OCI-LY7 (cell line): Measurements from ENCODE around the gene FSTL1. TPM values are rescaled to one million over a fixed set of nuclear protein-coding genes. Genes with fewer than 3 reads are reported as not detected.

ENCODE experiments used
- BruUV-seq: library from RNA; stranded (reverse); fragments of 400-500 nt; replicated peaks from 2 replicates; lab custom pipeline; 2021; lab: Mats Ljungman, UMichigan
- CTCF ChIA-PET: fragments of 300-600 bp; sonication (Branson Sonifier 250); formaldehyde crosslinking; loops from one replicate; lab custom pipeline; 2022; ENCODE audit warnings: antibody characterized with exemption; ENCODE audit not compliant: unreplicated experiment; lab: Charles Lee
- POLR2A ChIA-PET: fragments of 300-600 bp; sonication (Branson Sonifier 250); formaldehyde crosslinking; loops from one replicate; lab custom pipeline; 2022; ENCODE audit warnings: antibody characterized with exemption; lab: Charles Lee
- DNase-seq: peaks from one replicate; pipeline ENCODE4 v3.0.0-alpha.2; 2015; ENCODE audit warnings: low spot score
- H2AFZ ChIP-seq: fragments of 200-600 bp; sonication (generic), shearing (Covaris generic); 2 replicates; pipeline ENCODE4 v1.6.1; 2014; ENCODE audit warnings: mild to moderate bottlenecking, antibody characterized with exemption, low read length, moderate library complexity
- H3K27ac ChIP-seq: fragments of 200-600 bp; sonication (generic); 2 replicates; pipeline ENCODE4 v1.5.1; 2014; ENCODE audit warnings: mixed run types, low read depth, mild to moderate bottlenecking, moderate library complexity, low read length, inconsistent platforms; ENCODE audit not compliant: poor library complexity, severe bottlenecking
- H3K36me3 ChIP-seq: fragments of 200-600 bp; sonication (generic); 2 replicates; pipeline ENCODE4 v1.6.1; 2014; ENCODE audit warnings: mild to moderate bottlenecking, antibody characterized with exemption, low read length, moderate library complexity, mixed read lengths; ENCODE audit not compliant: insufficient read depth
- H3K4me1 ChIP-seq: fragments of 200-600 bp; sonication (generic); 2 replicates; pipeline ENCODE4 v1.5.1; 2014; ENCODE audit warnings: mild to moderate bottlenecking, low read length; ENCODE audit not compliant: insufficient read depth, poor library complexity, severe bottlenecking
- H3K4me2 ChIP-seq: fragments of 200-600 bp; sonication (generic); 2 replicates; pipeline ENCODE4 v1.6.1; 2014; ENCODE audit warnings: mild to moderate bottlenecking, low read length
- H3K4me3 ChIP-seq: fragments of 200-600 bp; sonication (generic); 2 replicates; pipeline ENCODE4 v1.5.1; 2014; ENCODE audit warnings: mild to moderate bottlenecking, low read depth, low read length; ENCODE audit not compliant: poor library complexity, severe bottlenecking
- H3K79me2 ChIP-seq: fragments of 200-600 bp; sonication (generic); 2 replicates; pipeline ENCODE4 v1.6.1; 2016; ENCODE audit warnings: low read depth, mild to moderate bottlenecking, low read length, moderate library complexity, mixed read lengths; ENCODE audit not compliant: insufficient read depth
- H3K9me2 ChIP-seq: fragments of 200-600 bp; sonication (generic); 2 replicates; pipeline ENCODE4 v1.6.1; 2016; ENCODE audit warnings: mild to moderate bottlenecking, low read length, mixed read lengths; ENCODE audit not compliant: insufficient read depth
- H3K9me3 ChIP-seq: fragments of 200-600 bp; sonication (generic); 2 replicates; pipeline ENCODE4 v1.6.1; 2014; ENCODE audit warnings: mild to moderate bottlenecking, mixed run types, low read length, mixed read lengths
- H4K20me1 ChIP-seq: fragments of 200-600 bp; sonication (generic); 2 replicates; pipeline ENCODE4 v1.6.1; 2014; ENCODE audit warnings: mild to moderate bottlenecking, antibody characterized with exemption, low read length, moderate library complexity, mixed read lengths; ENCODE audit not compliant: insufficient read depth
- CTCF ChIP-seq: fragments of 200-600 bp; sonication (generic); conservative IDR thresholded peaks from 2 replicates; pipeline ENCODE4 v1.5.1; 2014; ENCODE audit warnings: mild to moderate bottlenecking, antibody characterized with exemption, low read length, moderate library complexity, mixed read lengths
- EZH2phosphoT487 ChIP-seq: fragments of 200-600 bp; sonication (generic); IDR thresholded peaks from 2 replicates; pipeline ENCODE4 v1.6.1; 2018; ENCODE audit warnings: low read depth, borderline replicate concordance, mild to moderate bottlenecking, mixed run types, antibody characterized with exemption, low read length, moderate library complexity, mixed read lengths
- intact Hi-C: fragments of 100-400 bp; cut with micrococcal nuclease; formaldehyde crosslinking; loops from one replicate; pipeline ENCODE4 v1.10.0; 2022; ENCODE audit not compliant: unreplicated experiment
- total RNA-seq, 2 experiments: library from RNA; depleted of rRNA in 1 of 2; stranded (reverse); fragments of >200 nt in 1 of 2; shearing (Covaris generic) in 1 of 2; gene quantifications; 2 replicates each; pipeline ENCODE4 v1.2.3, GENCODE V29; 2014 to 2022

The FSTL1 gene
- total RNA-seq, 2 experiments from 2014 or later = 0.09 to 0.74 TPM

DNA sequence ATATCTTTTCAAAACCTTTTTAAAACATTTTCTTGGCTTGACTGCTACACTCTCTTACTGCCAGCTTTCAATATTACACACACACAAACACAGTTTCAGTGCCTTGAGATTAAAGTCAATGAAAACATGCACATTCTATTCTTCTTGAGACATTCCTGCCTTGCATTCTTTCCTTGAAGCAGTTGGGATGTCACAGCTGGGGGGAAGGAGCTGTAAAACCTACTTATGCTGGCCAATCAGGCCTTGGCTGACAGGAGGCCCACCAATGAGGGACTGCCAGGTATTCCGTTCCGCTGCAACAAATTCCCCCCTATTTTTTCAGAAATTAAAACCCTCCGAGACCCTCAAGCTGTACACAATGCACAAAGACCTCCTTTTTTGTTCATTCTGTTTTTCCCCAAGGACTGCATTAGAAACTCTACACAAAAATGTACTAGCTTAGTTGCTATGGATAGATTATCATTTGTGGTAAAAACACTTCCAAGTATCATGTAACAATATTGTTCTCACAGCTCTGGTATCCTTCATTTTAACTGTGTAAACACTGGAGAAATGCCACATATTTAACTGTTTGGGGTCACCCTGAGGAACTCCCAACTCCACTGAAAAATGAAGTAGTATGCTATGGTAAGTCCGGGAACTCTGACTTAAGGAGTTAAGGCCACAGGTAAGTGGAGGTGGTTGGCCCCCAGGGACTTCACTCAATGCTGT is 18.5 kb downstream of the FSTL1 start:
- Histone ChIP-seq H2AFZ (no peak overlapping the region), H3K27ac (no peak overlapping the region), H4K20me1 (no peaks in the 10 kb centered on the region), H3K4me1 (no peaks in the 10 kb centered on the region), H3K79me2 (no peaks in the 10 kb centered on the region), H3K4me3 (no peak overlapping the region), H3K36me3 (no peaks in the 10 kb centered on the region), H3K9me3 (no peaks in the 10 kb centered on the region), H3K4me2 (no peak overlapping the region), H3K9me2 (no peaks in the 10 kb centered on the region)
- intact Hi-C loops = no loop called here
- TF ChIP-seq CTCF (no peak), EZH2phosphoT487 (no peak)
- DNase-seq = no peak
- BruUV-seq = no TSS peak
- ChIA-PET CTCF (no interaction called here), POLR2A (interaction anchor here (0.6 to 1.6 kb wide), 2 partner anchors 10 to 49 kb away, joined by 3 to 6 read pairs; no protein-coding TSS in a partner anchor)

- no peaks in the 10 kb centered on the region for H3K79me2 ChIP-seq
- CTCF ChIA-PET = no interaction called here
- no peak for DNase-seq
- no peaks in the 10 kb centered on the region for H3K9me3 ChIP-seq
- no peak overlapping the region for H3K27ac ChIP-seq
- H3K4me2 ChIP-seq = no peak overlapping the region
- TF ChIP-seq CTCF (no peak), EZH2phosphoT487 (no peak)
- POLR2A ChIA-PET = interaction anchor here (0.7 kb wide), 1 partner anchor 590 kb away, joined by 3 read pairs; no protein-coding TSS in a partner anchor
- no peak overlapping the region for H2AFZ ChIP-seq
- BruUV-seq = no TSS peak
- H3K9me2 ChIP-seq = no peaks in the 10 kb centered on the region
- H3K4me3 ChIP-seq = no peak overlapping the region
- no peaks in the 10 kb centered on the region for H3K36me3 ChIP-seq
- intact Hi-C loops = no loop called here
- no peaks in the 10 kb centered on the region for H3K4me1 ChIP-seq
- no peaks in the 10 kb centered on the region for H4K20me1 ChIP-seq
Measured at GRCh38 chr3:120429921-120430361, 20.9 kb downstream of the FSTL1 start.

GRCh38 chr3:120428924-120429323 is 21.9 kb downstream of the FSTL1 start:
- no peak overlapping the region for H2AFZ ChIP-seq
- intact Hi-C loops = no loop called here
- BruUV-seq = no TSS peak
- H3K4me1 ChIP-seq = no peaks in the 10 kb centered on the region
- DNase-seq = no peak
- ChIA-PET CTCF (no interaction called here), POLR2A (no interaction called here)
- no peaks in the 10 kb centered on the region for H3K79me2 ChIP-seq
- H3K4me2 ChIP-seq = no peak overlapping the region
- H3K9me3 ChIP-seq = no peaks in the 10 kb centered on the region
- H3K27ac ChIP-seq = no peak overlapping the region
- no peaks in the 10 kb centered on the region for H3K36me3 ChIP-seq
- H3K9me2 ChIP-seq = no peaks in the 10 kb centered on the region
- no peak overlapping the region for H3K4me3 ChIP-seq
- no peaks in the 10 kb centered on the region for H4K20me1 ChIP-seq
- TF ChIP-seq CTCF (no peak), EZH2phosphoT487 (no peak)
